CD4-positive, alpha-beta T cell (primary cell): ENCODE data around the gene TAF1L. TPM values are rescaled to one million over a fixed set of nuclear protein-coding genes. Genes with fewer than 3 reads are reported as not detected.

Experiments used
- ATAC-seq: fragments of 200-7000 bp; cut with Tn5 transposase; one replicate; pipeline ENCODE4 v1.10.0; 2022; ENCODE audit warnings: mild to moderate bottlenecking; ENCODE audit not compliant: poor library complexity
- CTCF ChIA-PET: fragments of 350-600 bp; sonication (Branson Sonifier 250); formaldehyde crosslinking; loops from one replicate; lab custom pipeline; 2021; ENCODE audit warnings: antibody characterized with exemption, inconsistent platforms; lab: Charles Lee
- POLR2A ChIA-PET: fragments of 350-600 bp; sonication (Branson Sonifier 250); formaldehyde crosslinking; loops from one replicate; lab custom pipeline; 2021; ENCODE audit warnings: antibody characterized with exemption, inconsistent platforms; lab: Charles Lee
- DNase-seq, 14 experiments: peaks; one replicate each; pipeline ENCODE4 v3.0.0-alpha.2; 2013 to 2020; ENCODE audit warnings: mixed read lengths in 2 of 14
- H3K27ac ChIP-seq, 2 donors: one replicate each; pipeline versions ENCODE4 v1.5.1 to v1.7.0; 2013; ENCODE audit warnings: low read length in 2 of 2, low read depth in 1 of 2, mild to moderate bottlenecking in 1 of 2
- H3K27me3 ChIP-seq, 2 experiments: 1 replicate in 1 of 2; 2 replicates in 1 of 2; pipeline versions ENCODE4 v1.6.1 to v1.7.0; 2013; ENCODE audit warnings: low read length in 2 of 2, control low read depth in 1 of 2, mild to moderate bottlenecking in 1 of 2, moderate library complexity in 1 of 2; ENCODE audit not compliant: insufficient read depth in 2 of 2, control insufficient read depth in 1 of 2
- H3K36me3 ChIP-seq: one replicate; pipeline ENCODE4 v1.6.1; 2013; ENCODE audit warnings: low read length, control low read depth; ENCODE audit not compliant: insufficient read depth
- H3K4me1 ChIP-seq: one replicate; pipeline ENCODE4 v1.6.1; 2013; ENCODE audit warnings: low read length, control low read depth; ENCODE audit not compliant: insufficient read depth
- H3K4me3 ChIP-seq: one replicate; pipeline ENCODE4 v1.5.1; 2013; ENCODE audit warnings: mild to moderate bottlenecking, low read length, moderate library complexity
- H3K9me3 ChIP-seq, 2 experiments: 1 replicate in 1 of 2; 2 replicates in 1 of 2; pipeline versions ENCODE4 v1.6.1 to v1.7.0; 2013; ENCODE audit warnings: low read length in 2 of 2, mild to moderate bottlenecking in 2 of 2, control low read depth in 1 of 2, moderate library complexity in 1 of 2; ENCODE audit not compliant: control insufficient read depth in 1 of 2, insufficient read depth in 1 of 2
- H3K27ac Mint-ChIP-seq: one replicate; pipeline ENCODE4 v1.8.0; 2020; ENCODE audit warnings: mixed read lengths
- H3K27me3 Mint-ChIP-seq: one replicate; pipeline ENCODE4 v1.8.0; 2021; ENCODE audit warnings: mixed read lengths
- H3K36me3 Mint-ChIP-seq: one replicate; pipeline ENCODE4 v1.8.0; 2021; ENCODE audit warnings: low read depth, mixed read lengths
- H3K4me1 Mint-ChIP-seq: one replicate; pipeline ENCODE4 v1.8.0; 2021; ENCODE audit warnings: low read depth, mixed read lengths
- H3K4me3 Mint-ChIP-seq: one replicate; pipeline ENCODE4 v1.8.0; 2020; ENCODE audit warnings: mild to moderate bottlenecking, mixed read lengths
- H3K9me3 Mint-ChIP-seq: one replicate; pipeline ENCODE4 v1.8.0; 2020; ENCODE audit warnings: mixed read lengths
- intact Hi-C, 2 experiments: fragments of 100-400 bp; cut with DNase I in 1 of 2; cut with micrococcal nuclease in 1 of 2; formaldehyde crosslinking; loops; one replicate each; pipeline versions ENCODE4 v1.15.1 to v1.9.0; 2023 to 2025; cut with DNase I, micrococcal nuclease
- total RNA-seq, 174 experiments: library from RNA in 2 of 174; stranded (reverse) in 2 of 174; gene quantifications; one replicate each; pipeline ENCODE4 v1.2.3 and lab custom pipeline; 2021 to 2026
- TF ChIP-seq, protein P1 (sequence below): fragments of 200-600 bp; IDR thresholded peaks from one replicate; pipeline ENCODE4 v1.8.0; 2022; ENCODE audit warnings: antibody characterized with exemption, mild to moderate bottlenecking

The TAF1L gene
- total RNA-seq, 2 experiments from 2014 or later: 0.06 TPM; not detected in 1

- Histone ChIP-seq H3K27me3 (peaks cover 2 to 13% of the 10 kb centered on the region in 2 experiments), H3K4me1 (no peaks in the 10 kb centered on the region), H3K27ac (no peak overlapping the region), H3K9me3 (no peaks in the 10 kb centered on the region), H3K4me3 (no peak overlapping the region), H3K36me3 (no peaks in the 10 kb centered on the region)
- ATAC-seq: no peak
- Mint-ChIP-seq H3K9me3 (no peaks in the 10 kb centered on the region), H3K4me1 (no peaks in the 10 kb centered on the region), H3K36me3 (no peaks in the 10 kb centered on the region), H3K27ac (no peak overlapping the region), H3K4me3 (no peak overlapping the region), H3K27me3 (peaks cover 21% of the 10 kb centered on the region)
- TF ChIP-seq, protein P1, sequence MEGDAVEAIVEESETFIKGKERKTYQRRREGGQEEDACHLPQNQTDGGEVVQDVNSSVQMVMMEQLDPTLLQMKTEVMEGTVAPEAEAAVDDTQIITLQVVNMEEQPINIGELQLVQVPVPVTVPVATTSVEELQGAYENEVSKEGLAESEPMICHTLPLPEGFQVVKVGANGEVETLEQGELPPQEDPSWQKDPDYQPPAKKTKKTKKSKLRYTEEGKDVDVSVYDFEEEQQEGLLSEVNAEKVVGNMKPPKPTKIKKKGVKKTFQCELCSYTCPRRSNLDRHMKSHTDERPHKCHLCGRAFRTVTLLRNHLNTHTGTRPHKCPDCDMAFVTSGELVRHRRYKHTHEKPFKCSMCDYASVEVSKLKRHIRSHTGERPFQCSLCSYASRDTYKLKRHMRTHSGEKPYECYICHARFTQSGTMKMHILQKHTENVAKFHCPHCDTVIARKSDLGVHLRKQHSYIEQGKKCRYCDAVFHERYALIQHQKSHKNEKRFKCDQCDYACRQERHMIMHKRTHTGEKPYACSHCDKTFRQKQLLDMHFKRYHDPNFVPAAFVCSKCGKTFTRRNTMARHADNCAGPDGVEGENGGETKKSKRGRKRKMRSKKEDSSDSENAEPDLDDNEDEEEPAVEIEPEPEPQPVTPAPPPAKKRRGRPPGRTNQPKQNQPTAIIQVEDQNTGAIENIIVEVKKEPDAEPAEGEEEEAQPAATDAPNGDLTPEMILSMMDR: no peak
- POLR2A ChIA-PET: no interaction called here
- no peak for DNase-seq
- CTCF ChIA-PET: no interaction called here
- intact Hi-C loops: no loop called here
Observed at GRCh38 chr9:32622948-32623347, 12.5 kb downstream of the TAF1L start.

DNA sequence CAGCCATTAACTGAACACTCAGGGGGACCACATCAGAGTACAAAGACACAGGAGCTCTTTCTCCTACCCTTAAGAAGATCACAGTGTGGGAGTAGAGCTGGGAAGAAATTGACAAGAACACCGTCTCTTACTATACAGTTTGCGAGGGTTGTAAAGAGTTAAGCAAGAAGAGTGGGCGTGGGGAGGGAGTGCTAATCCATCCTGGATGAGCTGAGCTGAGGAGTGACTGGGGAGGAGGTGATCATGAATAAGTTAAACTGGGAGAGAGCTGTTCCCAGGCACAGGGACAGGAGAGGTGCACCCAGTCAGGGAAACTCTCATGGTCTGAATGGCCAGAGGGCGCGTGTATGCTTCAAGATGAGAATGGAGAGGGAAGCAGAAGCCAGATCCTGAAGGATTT is 17.2 kb downstream of the TAF1L start:
- peaks cover 43% of the 10 kb centered on the region for H3K27me3 Mint-ChIP-seq
- no peak overlapping the region for H3K27ac Mint-ChIP-seq
- H3K36me3 ChIP-seq: no peaks in the 10 kb centered on the region
- H3K9me3 ChIP-seq: no peaks in the 10 kb centered on the region
- H3K4me1 ChIP-seq: no peaks in the 10 kb centered on the region
- intact Hi-C loops: no loop called here
- ATAC-seq: no peak
- H3K9me3 Mint-ChIP-seq: no peaks in the 10 kb centered on the region
- no peaks in the 10 kb centered on the region for H3K36me3 Mint-ChIP-seq
- H3K4me1 Mint-ChIP-seq: no peaks in the 10 kb centered on the region
- H3K4me3 Mint-ChIP-seq: no peak overlapping the region
- POLR2A ChIA-PET: no interaction called here
- no peak overlapping the region for H3K27ac ChIP-seq
- CTCF ChIA-PET: no interaction called here
- H3K27me3 ChIP-seq: peaks cover 3 to 14% of the 10 kb centered on the region in 2 experiments
- no peak for DNase-seq
- TF ChIP-seq, protein P1: no peak
- no peak overlapping the region for H3K4me3 ChIP-seq

- Histone ChIP-seq H3K4me3 (no peak overlapping the region), H3K36me3 (no peaks in the 10 kb centered on the region), H3K27me3 (peaks cover 5 to 6% of the 10 kb centered on the region in 2 experiments), H3K9me3 (peaks cover 0 to 6% of the 10 kb centered on the region in 2 experiments), H3K4me1 (no peaks in the 10 kb centered on the region), H3K27ac (no peak overlapping the region)
- ATAC-seq (no peak), DNase-seq (no peak)
- TF ChIP-seq, protein P1: no peak
- Mint-ChIP-seq H3K27me3 (peaks cover 16% of the 10 kb centered on the region), H3K4me1 (no peaks in the 10 kb centered on the region), H3K27ac (no peak overlapping the region), H3K4me3 (no peak overlapping the region), H3K36me3 (no peaks in the 10 kb centered on the region), H3K9me3 (no peaks in the 10 kb centered on the region)
- ChIA-PET CTCF (no interaction called here), POLR2A (no interaction called here)
- intact Hi-C loops: no loop called here
Observed at GRCh38 chr9:32606811-32607210, 28.7 kb downstream of the TAF1L start.
